Measurements from ENCODE around the gene SPACA4. TPM values are rescaled to one million over a fixed set of nuclear protein-coding genes. Genes with fewer than 3 reads are reported as not detected.
A peak's percentile ranks its signal among the peaks of the same experiment; 100 is the strongest.

SPACA4 gene
- total RNA-seq, 4 donors from 2014 or later, result not detected

GRCh38 chr19:48627201-48627864 is 20.8 kb downstream of the SPACA4 start:
- Histone ChIP-seq H3K27ac (peak overlapping the region in 3 of 4 donors; percentile 7 to 98 (median 92)), H3K9me3 (no peaks in the 10 kb centered on the region), H3K4me3 (no peak overlapping the region), H3K36me3 (peaks cover 0 to 43% of the 10 kb centered on the region in 2 donors), H3K4me1 (peaks cover 0 to 72% (median 32%) of the 10 kb centered on the region in 3 donors), H3K27me3 (no peaks in the 10 kb centered on the region)
- ATAC-seq, result no peak
- 80% methylated on average over 1 of the region's 6 CpGs; no CpG with 5 or more reads in 1 of the 2 donors for WGBS, 2 donors (ENCODE audit: low coverage in 1 of 2)
- TF ChIP-seq CTCF (IDR thresholded peaks at IDR 0.05), result no peak
- TF ChIP-seq POLR2AphosphoS5 (IDR thresholded peaks at IDR 0.05), result no peak
- no peak for TF ChIP-seq EP300 (IDR thresholded peaks at IDR 0.05)
- no peak for TF ChIP-seq POLR2A (IDR thresholded peaks at IDR 0.05)

- Histone ChIP-seq H3K4me3 (no peak overlapping the region), H3K27ac (peak overlapping the region in 3 of 4 donors; percentile 7 to 98 (median 92)), H3K4me1 (peaks cover 0 to 72% (median 31%) of the 10 kb centered on the region in 3 donors), H3K36me3 (peaks cover 0 to 48% of the 10 kb centered on the region in 2 donors), H3K27me3 (no peaks in the 10 kb centered on the region), H3K9me3 (no peaks in the 10 kb centered on the region)
- TF ChIP-seq POLR2A (IDR thresholded peaks at IDR 0.05) (peak in 1 of 2 donors; percentile 14), CTCF (IDR thresholded peaks at IDR 0.05) (no peak), POLR2AphosphoS5 (IDR thresholded peaks at IDR 0.05) (no peak), EP300 (IDR thresholded peaks at IDR 0.05) (no peak)
- WGBS, 2 donors (ENCODE audit: low coverage in 1 of 2), result no CpG with 5 or more reads among the region's 17 CpGs
- no peak for ATAC-seq
Measured at GRCh38 chr19:48627865-48628314, 21.3 kb downstream of the SPACA4 start.

GRCh38 chr19:48628486-48629296 is 22.1 kb downstream of the SPACA4 start:
- H3K27ac ChIP-seq, result peak overlapping the region in 3 of 4 donors; percentile 86 to 98 (median 92)
- no peak overlapping the region for H3K4me3 ChIP-seq
- H3K9me3 ChIP-seq, result no peaks in the 10 kb centered on the region
- 68 to 80% methylated on average over 5 to 11 of the region's 34 CpGs for WGBS, 2 donors (ENCODE audit: low coverage in 1 of 2)
- ATAC-seq, result no peak
- peaks cover 3 to 72% (median 31%) of the 10 kb centered on the region in 3 donors for H3K4me1 ChIP-seq
- TF ChIP-seq CTCF (IDR thresholded peaks at IDR 0.05) (no peak), POLR2A (IDR thresholded peaks at IDR 0.05) (no peak), POLR2AphosphoS5 (IDR thresholded peaks at IDR 0.05) (no peak), EP300 (IDR thresholded peaks at IDR 0.05) (no peak)
- H3K36me3 ChIP-seq, result peaks cover 0 to 52% of the 10 kb centered on the region in 2 donors
- H3K27me3 ChIP-seq, result no peaks in the 10 kb centered on the region

GRCh38 chr19:48629297-48629598 is 22.7 kb downstream of the SPACA4 start:
- WGBS, 2 donors (ENCODE audit: low coverage in 1 of 2), result 84% methylated on average over 14 of the region's 22 CpGs; no CpG with 5 or more reads in 1 of the 2 donors
- no peaks in the 10 kb centered on the region for H3K27me3 ChIP-seq
- no peak overlapping the region for H3K4me3 ChIP-seq
- ATAC-seq, result no peak
- peaks cover 0 to 52% of the 10 kb centered on the region in 2 donors for H3K36me3 ChIP-seq
- TF ChIP-seq EP300 (IDR thresholded peaks at IDR 0.05) (no peak), POLR2AphosphoS5 (IDR thresholded peaks at IDR 0.05) (no peak), CTCF (IDR thresholded peaks at IDR 0.05) (no peak), POLR2A (IDR thresholded peaks at IDR 0.05) (no peak)
- peaks cover 7 to 75% (median 36%) of the 10 kb centered on the region in 3 donors for H3K4me1 ChIP-seq
- no peaks in the 10 kb centered on the region for H3K9me3 ChIP-seq
- H3K27ac ChIP-seq, result peak overlapping the region; percentile 41 to 98 (median 89)
